Endodermal cell (in vitro differentiated cells): ENCODE data around the gene TTC28. TPM values are rescaled to one million over a fixed set of nuclear protein-coding genes. Genes with fewer than 3 reads are reported as not detected.

Source experiments
- DNase-seq: peaks from one replicate; pipeline ENCODE4 v3.0.0-alpha.2; 2017
- H3K27ac ChIP-seq: 2 replicates; pipeline ENCODE4 v1.5.1; 2013; ENCODE audit warnings: mild to moderate bottlenecking, low read depth, low read length, moderate library complexity
- H3K27me3 ChIP-seq: 2 replicates; pipeline ENCODE4 v1.6.1; 2013; ENCODE audit warnings: mild to moderate bottlenecking, low read length, moderate library complexity; ENCODE audit not compliant: insufficient read depth, control insufficient read depth, poor library complexity, severe bottlenecking
- H3K36me3 ChIP-seq: 2 replicates; pipeline ENCODE4 v1.7.0; 2013; ENCODE audit warnings: mild to moderate bottlenecking, low read length, moderate library complexity; ENCODE audit not compliant: control insufficient read depth, insufficient read depth
- H3K4me1 ChIP-seq: one replicate; pipeline ENCODE4 v1.7.0; 2013; ENCODE audit warnings: low read length; ENCODE audit not compliant: control insufficient read depth, insufficient read depth
- H3K4me3 ChIP-seq: 2 replicates; pipeline ENCODE4 v1.5.1; 2013; ENCODE audit warnings: mild to moderate bottlenecking, low read length, moderate library complexity
- H3K9ac ChIP-seq: 2 replicates; pipeline ENCODE4 v1.6.1; 2013; ENCODE audit warnings: mild to moderate bottlenecking, low read length, moderate library complexity; ENCODE audit not compliant: poor library complexity, severe bottlenecking; ENCODE audit errors: extremely low read depth
- H3K9me3 ChIP-seq: 2 replicates; pipeline ENCODE4 v1.6.1; 2013; ENCODE audit warnings: mild to moderate bottlenecking, low read length, moderate library complexity; ENCODE audit not compliant: control insufficient read depth
- H3K27ac Mint-ChIP-seq: 2 replicates; pipeline ENCODE4 v1.8.0; 2020; ENCODE audit warnings: mixed read lengths
- H3K27me3 Mint-ChIP-seq: 2 replicates; pipeline ENCODE4 v1.8.0; 2021; ENCODE audit warnings: mild to moderate bottlenecking, mixed read lengths; ENCODE audit not compliant: insufficient read depth
- H3K36me3 Mint-ChIP-seq: 2 replicates; pipeline ENCODE4 v1.8.0; 2020; ENCODE audit warnings: low read depth, mixed read lengths
- H3K4me1 Mint-ChIP-seq: 2 replicates; pipeline ENCODE4 v1.8.0; 2020; ENCODE audit warnings: mixed read lengths
- H3K4me3 Mint-ChIP-seq: 2 replicates; pipeline ENCODE4 v1.8.0; 2020; ENCODE audit warnings: mild to moderate bottlenecking, moderate library complexity, mixed read lengths
- H3K9me3 Mint-ChIP-seq: 2 replicates; pipeline ENCODE4 v1.8.0; 2020; ENCODE audit warnings: mild to moderate bottlenecking, mixed read lengths
- WGBS, 2 experiments: methylation state at CpG; one replicate each; pipeline versions ENCODE4 v1.1.5 to v1.1.7; 2013; ENCODE audit warnings: missing lambda C conversion rate in 2 of 2, mixed read lengths in 1 of 2; ENCODE audit not compliant: insufficient coverage in 1 of 2, insufficient read length in 1 of 2; 5-methylcytosine and 5-hydroxymethylcytosine counted together
- total RNA-seq, 2 donors: library from RNA; stranded (reverse); fragmentation: NEBNext Ultra II Directional in 1 of 2; extraction: Animal tissue kit (Norgen Biotek cat#: 25700) in 1 of 2; gene quantifications; 2 replicates in 1 of 2; 3 replicates in 1 of 2; pipeline ENCODE4 v1.2.1, GENCODE V29; 2021
- TF ChIP-seq, protein P1 (sequence below): fragments of 200-600 bp; sonication (generic); conservative IDR thresholded peaks from 2 replicates; pipeline ENCODE4 v1.5.0; 2021; ENCODE audit warnings: antibody characterized with exemption, mild to moderate bottlenecking

Gene TTC28
- total RNA-seq, 2 donors from 2014 or later: 28.6 to 34.0 TPM

DNA sequence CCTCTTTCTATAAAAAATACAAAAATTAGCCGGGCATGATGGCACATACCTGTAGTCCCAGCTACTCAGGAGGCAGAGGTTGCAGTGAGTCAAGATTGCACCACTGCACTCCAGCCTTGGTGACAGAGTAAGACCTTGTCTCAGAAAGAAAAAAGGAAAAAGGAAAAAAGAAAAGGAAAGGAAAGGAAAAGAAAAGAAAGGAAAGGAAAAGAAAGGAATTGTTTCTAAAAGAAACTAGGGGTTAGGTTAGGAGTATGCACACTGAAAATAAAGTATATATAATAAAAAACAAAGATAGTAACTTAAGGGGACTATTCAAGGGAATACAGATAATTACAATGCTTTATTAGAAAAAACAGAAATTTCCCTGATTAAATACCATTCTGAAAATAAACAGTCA lies 50.9 kb downstream of the TTC28 start:
- WGBS, 2 experiments: 91% methylated on average over 1 of the region's 1 CpG; no CpG with 5 or more reads in 1 of the 2 experiments
- TF ChIP-seq, protein P1, sequence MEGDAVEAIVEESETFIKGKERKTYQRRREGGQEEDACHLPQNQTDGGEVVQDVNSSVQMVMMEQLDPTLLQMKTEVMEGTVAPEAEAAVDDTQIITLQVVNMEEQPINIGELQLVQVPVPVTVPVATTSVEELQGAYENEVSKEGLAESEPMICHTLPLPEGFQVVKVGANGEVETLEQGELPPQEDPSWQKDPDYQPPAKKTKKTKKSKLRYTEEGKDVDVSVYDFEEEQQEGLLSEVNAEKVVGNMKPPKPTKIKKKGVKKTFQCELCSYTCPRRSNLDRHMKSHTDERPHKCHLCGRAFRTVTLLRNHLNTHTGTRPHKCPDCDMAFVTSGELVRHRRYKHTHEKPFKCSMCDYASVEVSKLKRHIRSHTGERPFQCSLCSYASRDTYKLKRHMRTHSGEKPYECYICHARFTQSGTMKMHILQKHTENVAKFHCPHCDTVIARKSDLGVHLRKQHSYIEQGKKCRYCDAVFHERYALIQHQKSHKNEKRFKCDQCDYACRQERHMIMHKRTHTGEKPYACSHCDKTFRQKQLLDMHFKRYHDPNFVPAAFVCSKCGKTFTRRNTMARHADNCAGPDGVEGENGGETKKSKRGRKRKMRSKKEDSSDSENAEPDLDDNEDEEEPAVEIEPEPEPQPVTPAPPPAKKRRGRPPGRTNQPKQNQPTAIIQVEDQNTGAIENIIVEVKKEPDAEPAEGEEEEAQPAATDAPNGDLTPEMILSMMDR: no peak
- Histone ChIP-seq H3K36me3 (no peaks in the 10 kb centered on the region), H3K27me3 (no peaks in the 10 kb centered on the region), H3K4me1 (peaks cover 7% of the 10 kb centered on the region), H3K9me3 (no peaks in the 10 kb centered on the region), H3K9ac (no peak overlapping the region), H3K4me3 (no peak overlapping the region), H3K27ac (no peak overlapping the region)
- peaks cover 18% of the 10 kb centered on the region for H3K4me1 Mint-ChIP-seq
- H3K4me3 Mint-ChIP-seq: no peak overlapping the region
- H3K9me3 Mint-ChIP-seq: no peaks in the 10 kb centered on the region
- H3K27me3 Mint-ChIP-seq: no peaks in the 10 kb centered on the region
- H3K36me3 Mint-ChIP-seq: no peaks in the 10 kb centered on the region
- H3K27ac Mint-ChIP-seq: no peak overlapping the region
- DNase-seq: no peak

DNA sequence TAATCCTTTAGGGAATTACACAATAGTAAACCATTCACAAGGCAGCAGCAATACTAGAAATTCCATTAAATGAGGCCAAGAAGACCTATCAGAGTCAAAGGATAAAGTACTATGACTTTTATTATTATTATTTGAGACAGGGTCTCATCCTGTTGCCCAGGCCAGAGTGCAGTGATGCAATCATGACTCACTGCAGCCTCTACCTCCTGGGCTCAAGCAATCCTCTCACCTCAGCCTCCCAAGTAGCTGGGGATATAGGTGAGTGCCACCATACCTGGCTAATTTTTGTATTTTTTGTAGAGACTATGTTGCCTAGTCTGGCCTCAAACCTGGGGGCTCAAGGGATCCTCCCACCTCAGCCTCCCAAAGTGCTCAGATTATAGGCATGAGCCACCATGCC lies 51.8 kb downstream of the TTC28 start:
- no peak overlapping the region for H3K27ac ChIP-seq
- H3K27ac Mint-ChIP-seq: no peak overlapping the region
- no peak overlapping the region for H3K4me3 Mint-ChIP-seq
- H3K9me3 Mint-ChIP-seq: no peaks in the 10 kb centered on the region
- H3K4me1 Mint-ChIP-seq: peaks cover 18% of the 10 kb centered on the region
- H3K4me1 ChIP-seq: peaks cover 7% of the 10 kb centered on the region
- H3K27me3 ChIP-seq: no peaks in the 10 kb centered on the region
- DNase-seq: no peak
- no peaks in the 10 kb centered on the region for H3K9me3 ChIP-seq
- H3K4me3 ChIP-seq: no peak overlapping the region
- no peaks in the 10 kb centered on the region for H3K36me3 ChIP-seq
- TF ChIP-seq, protein P1: no peak
- H3K9ac ChIP-seq: no peak overlapping the region
- no peaks in the 10 kb centered on the region for H3K36me3 Mint-ChIP-seq
- H3K27me3 Mint-ChIP-seq: no peaks in the 10 kb centered on the region

DNA sequence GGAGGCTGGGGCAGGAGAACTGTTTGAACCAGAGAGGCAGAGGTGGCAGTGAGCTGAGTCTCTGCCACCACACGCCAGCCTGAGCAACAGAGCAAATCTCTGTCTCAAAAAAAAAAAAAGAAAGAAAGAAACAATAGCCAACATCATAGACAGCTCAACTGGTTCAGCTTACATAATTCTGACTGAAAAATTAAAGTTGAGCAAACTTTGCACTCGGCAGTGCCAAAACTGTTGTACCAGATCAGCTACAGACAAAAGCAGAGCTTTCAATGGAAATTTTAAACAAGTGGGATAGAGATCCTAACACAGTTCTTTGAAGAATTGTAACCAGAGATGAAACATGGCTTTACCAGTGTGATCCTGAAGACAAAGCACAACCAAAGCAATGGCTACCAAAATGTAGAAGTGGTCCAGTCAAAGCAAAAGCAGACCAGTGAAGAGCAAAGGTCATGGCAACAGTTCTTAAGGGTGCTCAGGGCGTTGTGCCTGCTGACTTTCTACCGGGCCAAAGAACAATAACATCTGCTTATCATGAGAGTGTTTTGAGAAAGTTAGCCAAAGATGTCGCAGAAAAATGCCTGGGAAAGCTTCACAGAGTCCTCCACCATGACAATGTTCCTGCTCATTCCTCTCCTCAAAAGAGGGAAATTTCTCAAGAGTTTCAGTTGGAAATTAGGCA lies 59.3 kb downstream of the TTC28 start:
- TF ChIP-seq, protein P1: no peak
- H3K4me3 ChIP-seq: no peak overlapping the region
- Mint-ChIP-seq H3K36me3 (peaks cover 3% of the 10 kb centered on the region), H3K4me3 (no peak overlapping the region), H3K27me3 (no peaks in the 10 kb centered on the region), H3K4me1 (no peaks in the 10 kb centered on the region), H3K27ac (peak overlapping the region; percentile 23), H3K9me3 (peaks cover 3% of the 10 kb centered on the region)
- H3K9me3 ChIP-seq: no peaks in the 10 kb centered on the region
- H3K9ac ChIP-seq: no peak overlapping the region
- 79 to 93% methylated on average over 4 to 5 of the region's 5 CpGs for WGBS, 2 experiments
- no peak overlapping the region for H3K27ac ChIP-seq
- H3K4me1 ChIP-seq: no peaks in the 10 kb centered on the region
- DNase-seq: no peak
- no peaks in the 10 kb centered on the region for H3K27me3 ChIP-seq
- no peaks in the 10 kb centered on the region for H3K36me3 ChIP-seq
